Neural cell (in vitro differentiated cells): ENCODE measurements around the gene CARD9. TPM values are rescaled to one million over a fixed set of nuclear protein-coding genes. Genes with fewer than 3 reads are reported as not detected.

ENCODE experiments used
- H2AFZ ChIP-seq: fragments of 200-600, 300-800 bp; sonication (generic), shearing (Covaris generic); 2 replicates; pipeline ENCODE4 v1.6.0; 2014; ENCODE audit warnings: low read depth, mild to moderate bottlenecking, antibody characterized with exemption, low read length, moderate library complexity
- H3F3A ChIP-seq: fragments of 200-600 bp; shearing (Covaris generic); 2 replicates; pipeline ENCODE4 v1.6.1; 2016; ENCODE audit warnings: mild to moderate bottlenecking, moderate library complexity, mixed read lengths, antibody characterized with exemption, low read length; ENCODE audit not compliant: insufficient read depth, poor library complexity, severe bottlenecking
- H3K27ac ChIP-seq: fragments of 200-600, 300-800 bp; sonication (generic), shearing (Covaris generic); 2 replicates; pipeline ENCODE4 v1.5.1; 2014; ENCODE audit warnings: mild to moderate bottlenecking, low read length, moderate library complexity
- H3K27me3 ChIP-seq: fragments of 300-800, 200-600 bp; sonication (generic), shearing (Covaris generic); 2 replicates; pipeline ENCODE4 v1.6.0; 2014; ENCODE audit warnings: mild to moderate bottlenecking, low read depth, low read length, moderate library complexity; ENCODE audit not compliant: insufficient read depth
- H3K36me3 ChIP-seq: fragments of 300-800, 200-600 bp; sonication (generic), shearing (Covaris generic); 2 replicates; pipeline ENCODE4 v1.5.1; 2014; ENCODE audit warnings: mild to moderate bottlenecking, antibody characterized with exemption, low read length, moderate library complexity; ENCODE audit not compliant: insufficient read depth
- H3K4me2 ChIP-seq: fragments of 300-800, 200-600 bp; sonication (generic), shearing (Covaris generic); 2 replicates; pipeline ENCODE4 v1.6.0; 2014; ENCODE audit warnings: mild to moderate bottlenecking, low read length
- H3K4me3 ChIP-seq: fragments of 300-800, 200-600 bp; sonication (generic), shearing (Covaris generic); 2 replicates; pipeline ENCODE4 v1.5.1; 2014; ENCODE audit warnings: mild to moderate bottlenecking, low read length, moderate library complexity
- H3K79me2 ChIP-seq: fragments of 200-600 bp; shearing (Covaris generic); replicated peaks from 2 replicates; pipeline ENCODE4 v1.6.0; 2014; ENCODE audit warnings: mild to moderate bottlenecking, low read length, moderate library complexity; ENCODE audit not compliant: insufficient read depth
- H3K9ac ChIP-seq: fragments of 300-800, 200-600 bp; sonication (generic), shearing (Covaris generic); 2 replicates; pipeline ENCODE4 v1.6.1; 2016; ENCODE audit warnings: mild to moderate bottlenecking, low read length, mixed read lengths
- H3K9me2 ChIP-seq: fragments of 200-600 bp; shearing (Covaris generic); 2 replicates; pipeline ENCODE4 v1.6.1; 2016; ENCODE audit warnings: mild to moderate bottlenecking, low read length, mixed read lengths; ENCODE audit not compliant: insufficient read depth
- H3K9me3 ChIP-seq: fragments of 200-600, 300-800 bp; sonication (generic), shearing (Covaris generic); 2 replicates; pipeline ENCODE4 v1.6.1; 2016; ENCODE audit warnings: mild to moderate bottlenecking, mixed run types, low read length, moderate library complexity, mixed read lengths
- H4K20me1 ChIP-seq: fragments of 200-600 bp; shearing (Covaris generic); 2 replicates; pipeline ENCODE4 v1.6.1; 2016; ENCODE audit warnings: mild to moderate bottlenecking, mixed run types; ENCODE audit not compliant: insufficient read depth
- CTCF ChIP-seq: fragments of 450-650 bp; IDR thresholded peaks from 2 replicates; pipeline ENCODE4 v1.5.1; 2014; ENCODE audit warnings: antibody characterized with exemption, mild to moderate bottlenecking, moderate library complexity; ENCODE audit not compliant: poor library complexity, severe bottlenecking
- EP300 ChIP-seq: fragments of 450-650 bp; conservative IDR thresholded peaks from 2 replicates; pipeline ENCODE4 v1.6.1; 2014; ENCODE audit warnings: antibody characterized with exemption, mild to moderate bottlenecking, moderate library complexity; ENCODE audit not compliant: poor library complexity, severe bottlenecking
- EZH2 ChIP-seq: fragments of 200-600, 300-800 bp; shearing (Covaris generic), sonication (generic); IDR thresholded peaks from 2 replicates; pipeline ENCODE4 v1.6.1; 2014; ENCODE audit warnings: antibody characterized with exemption, low read length, borderline replicate concordance, mild to moderate bottlenecking; ENCODE audit not compliant: insufficient read depth, poor library complexity, severe bottlenecking
- MXI1 ChIP-seq: fragments of 450-650 bp; conservative IDR thresholded peaks from 2 replicates; pipeline ENCODE4 v1.6.1; 2014; ENCODE audit warnings: antibody characterized with exemption, mild to moderate bottlenecking; ENCODE audit not compliant: poor library complexity, severe bottlenecking
- POLR2AphosphoS5 ChIP-seq: IDR thresholded peaks from 2 replicates; pipeline ENCODE4 v1.6.1; 2012
- RAD21 ChIP-seq: fragments of 450-650 bp; conservative IDR thresholded peaks from 2 replicates; pipeline ENCODE4 v1.6.1; 2014; ENCODE audit warnings: antibody characterized with exemption, mild to moderate bottlenecking, moderate library complexity
- REST ChIP-seq: IDR thresholded peaks from 2 replicates; pipeline ENCODE4 v1.6.1; 2012; ENCODE audit warnings: borderline replicate concordance
- SMC3 ChIP-seq: fragments of 450-650 bp; conservative IDR thresholded peaks from 2 replicates; pipeline ENCODE4 v1.6.1; 2014; ENCODE audit warnings: antibody characterized with exemption, mild to moderate bottlenecking, moderate library complexity; ENCODE audit not compliant: poor library complexity
- TAF1 ChIP-seq: IDR thresholded peaks from 2 replicates; pipeline ENCODE4 v1.6.1; 2012; ENCODE audit warnings: low read depth
- polyA plus RNA-seq: library from polyadenylated mRNA; depleted of rRNA; stranded (reverse); fragments of >200 nt; gene quantifications from 2 replicates; pipeline ENCODE4 v1.2.3, GENCODE V29; 2014

CARD9 gene
- polyA plus RNA-seq, 1 donor from 2014 or later: 0.77 TPM

- no peaks in the 10 kb centered on the region for H3K9me2 ChIP-seq
- H2AFZ ChIP-seq: no peak overlapping the region
- H3K79me2 ChIP-seq: peaks cover 29% of the 10 kb centered on the region
- no peaks in the 10 kb centered on the region for H3K36me3 ChIP-seq
- H3K27me3 ChIP-seq: no peaks in the 10 kb centered on the region
- no peak overlapping the region for H3K9ac ChIP-seq
- H3K4me3 ChIP-seq: no peak overlapping the region
- no peak overlapping the region for H3K4me2 ChIP-seq
- H3K9me3 ChIP-seq: no peaks in the 10 kb centered on the region
- H3F3A ChIP-seq: no peaks in the 10 kb centered on the region
- no peaks in the 10 kb centered on the region for H4K20me1 ChIP-seq
- H3K27ac ChIP-seq: no peak overlapping the region
- TF ChIP-seq CTCF (no peak), REST (no peak), TAF1 (no peak), POLR2AphosphoS5 (no peak), MXI1 (no peak), EZH2 (no peak), SMC3 (no peak), RAD21 (no peak)
Measured at GRCh38 chr9:136332482-136332983, 40.9 kb downstream of the CARD9 start.

GRCh38 chr9:136331556-136332481 lies 41.6 kb downstream of the CARD9 start:
- Histone ChIP-seq H3K27ac (no peak overlapping the region), H3K36me3 (no peaks in the 10 kb centered on the region), H3K9me2 (no peaks in the 10 kb centered on the region), H3F3A (no peaks in the 10 kb centered on the region), H3K4me2 (no peak overlapping the region), H3K4me3 (no peak overlapping the region), H3K79me2 (peaks cover 29% of the 10 kb centered on the region), H4K20me1 (no peaks in the 10 kb centered on the region), H2AFZ (no peak overlapping the region), H3K9me3 (no peaks in the 10 kb centered on the region), H3K9ac (no peak overlapping the region), H3K27me3 (no peaks in the 10 kb centered on the region)
- TF ChIP-seq SMC3: no peak
- no peak for TF ChIP-seq POLR2AphosphoS5
- no peak for TF ChIP-seq EP300
- TF ChIP-seq CTCF: no peak
- TF ChIP-seq RAD21: no peak
- TF ChIP-seq EZH2: no peak
- TF ChIP-seq REST: no peak
- no peak for TF ChIP-seq TAF1
- TF ChIP-seq MXI1: no peak
